Measurements from ENCODE around the gene IL11. TPM values are rescaled to one million over a fixed set of nuclear protein-coding genes. Genes with fewer than 3 reads are reported as not detected.

The IL11 gene
- total RNA-seq, 4 donors from 2014 or later: 0.66 TPM; not detected in 3

GRCh38 chr19:55392820-55393761, 22.8 kb upstream of the IL11 start:
- no peaks in the 10 kb centered on the region for H3K27me3 ChIP-seq
- in situ Hi-C loops (cut with MboI; ENCODE audit: low sequenced_read_pairs in 4 of 4) (no loop called here), intact Hi-C loops (cut with DNase I; ENCODE audit: low total_unique reads) (no loop called here)
- DNase-seq (no peak), ATAC-seq (no peak)
- H3K9me3 ChIP-seq: no peaks in the 10 kb centered on the region
- peaks cover 0 to 9% of the 10 kb centered on the region in 2 donors for H3K4me1 ChIP-seq
- TF ChIP-seq POLR2A (IDR thresholded peaks at IDR 0.05) (no peak), CTCF (IDR thresholded peaks at IDR 0.05 in 4 of 5, conservative IDR thresholded peaks at IDR 0.05 in 1 of 5) (no peak)
- peaks cover 0 to 19% of the 10 kb centered on the region in 2 donors for H3K36me3 ChIP-seq
- H3K27ac ChIP-seq: no peak overlapping the region
- H3K4me3 ChIP-seq: no peak overlapping the region

GRCh38 chr19:55391702-55392615, 21.7 kb upstream of the IL11 start:
- H3K4me1 ChIP-seq: peaks cover 6 to 18% of the 10 kb centered on the region in 2 donors
- H3K27ac ChIP-seq: peak overlapping the region in 1 of 4 donors; percentile 35
- H3K4me3 ChIP-seq: no peak overlapping the region
- in situ Hi-C loops (cut with MboI; ENCODE audit: low sequenced_read_pairs in 4 of 4) (no loop called here), intact Hi-C loops (cut with DNase I; ENCODE audit: low total_unique reads) (no loop called here)
- no peaks in the 10 kb centered on the region for H3K27me3 ChIP-seq
- ATAC-seq (peak in 1 of 2 donors; percentile 46), DNase-seq (no peak)
- no peaks in the 10 kb centered on the region for H3K9me3 ChIP-seq
- TF ChIP-seq POLR2A (IDR thresholded peaks at IDR 0.05): no peak
- no peak for TF ChIP-seq CTCF (IDR thresholded peaks at IDR 0.05 in 4 of 5, conservative IDR thresholded peaks at IDR 0.05 in 1 of 5)
- peaks cover 0 to 28% of the 10 kb centered on the region in 2 donors for H3K36me3 ChIP-seq

DNA sequence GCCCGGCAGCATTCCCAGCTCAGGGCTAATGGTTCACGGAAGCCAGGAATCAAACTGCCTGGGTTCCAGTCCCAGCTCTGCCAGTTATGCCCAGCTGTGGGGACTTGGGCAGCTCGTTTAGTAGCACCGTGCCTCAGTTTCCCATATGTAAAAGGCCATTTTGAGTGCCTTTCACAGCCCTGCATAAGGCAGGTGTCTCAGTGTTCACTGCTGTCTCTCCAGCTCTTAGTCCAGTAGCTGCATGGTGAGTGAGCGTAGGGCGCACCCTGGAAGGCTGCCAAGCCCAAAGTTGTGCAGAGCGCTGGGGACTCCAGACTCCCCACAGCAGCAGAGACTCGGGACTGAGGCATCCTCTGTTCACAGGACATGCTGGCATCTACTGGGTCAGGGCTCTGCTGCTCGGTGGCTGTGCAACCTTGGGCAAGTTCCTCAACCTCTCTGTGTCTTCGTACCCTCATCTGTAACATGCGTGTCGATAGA, 21.0 kb upstream of the IL11 start:
- in situ Hi-C loops (cut with MboI; ENCODE audit: low sequenced_read_pairs in 4 of 4): no loop called here
- H3K27ac ChIP-seq: peak overlapping the region in 1 of 4 donors; percentile 35

More for the DNA sequence above, 21.0 kb upstream of the IL11 start:
- TF ChIP-seq CTCF (IDR thresholded peaks at IDR 0.05 in 4 of 5, conservative IDR thresholded peaks at IDR 0.05 in 1 of 5) (no peak), POLR2A (IDR thresholded peaks at IDR 0.05) (no peak)
- Histone ChIP-seq H3K4me1 (peaks cover 12 to 25% of the 10 kb centered on the region in 2 donors), H3K9me3 (no peaks in the 10 kb centered on the region), H3K27me3 (no peaks in the 10 kb centered on the region), H3K36me3 (peaks cover 0 to 28% of the 10 kb centered on the region in 2 donors), H3K4me3 (no peak overlapping the region)
- no peak for DNase-seq
- intact Hi-C loops (cut with DNase I; ENCODE audit: low total_unique reads): no loop called here
- ATAC-seq: no peak
